Spinal cord (tissue), 10 donors: ENCODE data around the gene CYB561D2. TPM values are rescaled to one million over a fixed set of nuclear protein-coding genes. Genes with fewer than 3 reads are reported as not detected.

ENCODE experiments used
- DNase-seq, 6 donors: peaks; one replicate each; pipeline versions ENCODE4 v3.0.0 to v3.0.0-alpha.2; 2013 to 2015; ENCODE audit warnings: low spot score in 6 of 6, low read depth in 4 of 6
- H3K27ac ChIP-seq: one replicate; pipeline ENCODE4 v1.5.1; 2013; ENCODE audit warnings: low read depth, low read length, control low read depth
- H3K27me3 ChIP-seq: one replicate; pipeline ENCODE4 v1.6.1; 2013; ENCODE audit warnings: low read length; ENCODE audit not compliant: control insufficient read depth, insufficient read depth
- H3K36me3 ChIP-seq: one replicate; pipeline ENCODE4 v1.6.1; 2013; ENCODE audit warnings: low read length; ENCODE audit not compliant: control insufficient read depth, insufficient read depth
- H3K4me1 ChIP-seq: one replicate; pipeline ENCODE4 v1.6.1; 2013; ENCODE audit warnings: low read length; ENCODE audit not compliant: control insufficient read depth, insufficient read depth
- H3K4me3 ChIP-seq: one replicate; pipeline ENCODE4 v1.5.1; 2013; ENCODE audit warnings: low read depth, low read length, control low read depth
- H3K9me3 ChIP-seq: one replicate; pipeline ENCODE4 v1.6.1; 2013; ENCODE audit warnings: low read length; ENCODE audit not compliant: control insufficient read depth, insufficient read depth
- WGBS: methylation state at CpG from one replicate; pipeline ENCODE4 v1.1.5; 2013; ENCODE audit warnings: missing lambda C conversion rate; ENCODE audit not compliant: insufficient coverage; 5-methylcytosine and 5-hydroxymethylcytosine counted together
- polyA plus RNA-seq, 2 donors: library from polyadenylated mRNA; unstranded; fragments of 120-200 nt; gene quantifications; one replicate each; pipeline ENCODE4 v1.2.1, GENCODE V29; 2013; ENCODE audit not compliant: insufficient read length in 2 of 2
- total RNA-seq, 2 donors: library from RNA; depleted of rRNA in 1 of 2; stranded (reverse); fragments of 120-200 nt in 1 of 2; fragments of >200 nt in 1 of 2; gene quantifications; one replicate each; pipeline versions ENCODE4 v1.2.3 to v1.2.4, GENCODE V29; 2013 to 2014
- donor health status: healthy.

The CYB561D2 gene
- total and polyA plus RNA-seq, 4 donors, result 14.8 to 16.1 (median 15.4) TPM

DNA sequence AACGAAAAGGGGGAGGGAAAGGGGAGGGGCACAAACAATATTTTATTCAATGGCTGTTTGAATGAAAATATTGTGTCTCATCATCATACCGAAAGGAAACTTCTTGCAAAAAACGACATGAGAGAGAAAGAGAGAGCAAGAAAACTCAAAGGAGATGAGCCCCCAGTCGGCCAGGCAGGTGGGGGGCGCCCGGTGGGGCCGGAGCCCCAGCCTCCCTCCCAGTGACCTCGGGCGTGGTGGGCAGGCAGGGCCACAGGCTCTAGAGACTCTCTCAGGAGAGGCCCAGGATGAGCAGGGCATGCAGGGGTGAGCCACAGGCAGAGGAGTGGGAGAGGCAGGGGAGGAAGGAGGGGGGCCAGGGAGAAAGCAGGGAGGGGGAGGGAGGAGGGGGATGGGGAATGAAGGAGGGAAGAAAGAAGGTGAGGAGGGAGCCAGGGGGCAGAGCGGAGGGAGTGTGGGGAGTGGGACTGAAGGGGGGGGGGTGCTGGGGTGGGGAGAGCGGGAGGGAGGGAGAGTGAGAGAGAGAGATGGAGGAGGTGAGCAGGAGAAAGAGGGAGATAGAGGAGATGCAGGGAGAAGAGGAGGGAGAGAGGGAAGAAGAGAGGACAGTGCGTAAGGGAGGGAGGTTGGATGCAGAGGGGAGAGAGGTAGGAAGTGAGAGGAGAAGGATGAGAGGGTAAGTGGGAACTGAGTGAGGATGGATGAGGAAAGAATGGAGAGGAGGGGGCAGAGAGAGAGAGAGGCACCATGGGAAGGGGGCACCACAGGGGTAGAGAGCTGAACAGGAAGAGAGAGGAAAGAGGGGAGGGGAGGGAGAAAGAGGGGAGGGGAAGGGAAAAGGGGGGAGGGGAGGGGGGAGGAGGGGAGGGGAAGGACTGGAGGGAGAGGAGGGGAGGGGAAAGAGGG is 22.7 kb downstream of the CYB561D2 start:
- 38% methylated on average over 10 of the region's 12 CpGs for WGBS
- no peak overlapping the region for H3K4me3 ChIP-seq
- H3K27me3 ChIP-seq, result no peaks in the 10 kb centered on the region
- H3K4me1 ChIP-seq, result peaks cover 21% of the 10 kb centered on the region
- DNase-seq, result peak in 1 of 6 donors; percentile 55
- no peak overlapping the region for H3K27ac ChIP-seq
- H3K9me3 ChIP-seq, result no peaks in the 10 kb centered on the region
- peaks cover 52% of the 10 kb centered on the region for H3K36me3 ChIP-seq

DNA sequence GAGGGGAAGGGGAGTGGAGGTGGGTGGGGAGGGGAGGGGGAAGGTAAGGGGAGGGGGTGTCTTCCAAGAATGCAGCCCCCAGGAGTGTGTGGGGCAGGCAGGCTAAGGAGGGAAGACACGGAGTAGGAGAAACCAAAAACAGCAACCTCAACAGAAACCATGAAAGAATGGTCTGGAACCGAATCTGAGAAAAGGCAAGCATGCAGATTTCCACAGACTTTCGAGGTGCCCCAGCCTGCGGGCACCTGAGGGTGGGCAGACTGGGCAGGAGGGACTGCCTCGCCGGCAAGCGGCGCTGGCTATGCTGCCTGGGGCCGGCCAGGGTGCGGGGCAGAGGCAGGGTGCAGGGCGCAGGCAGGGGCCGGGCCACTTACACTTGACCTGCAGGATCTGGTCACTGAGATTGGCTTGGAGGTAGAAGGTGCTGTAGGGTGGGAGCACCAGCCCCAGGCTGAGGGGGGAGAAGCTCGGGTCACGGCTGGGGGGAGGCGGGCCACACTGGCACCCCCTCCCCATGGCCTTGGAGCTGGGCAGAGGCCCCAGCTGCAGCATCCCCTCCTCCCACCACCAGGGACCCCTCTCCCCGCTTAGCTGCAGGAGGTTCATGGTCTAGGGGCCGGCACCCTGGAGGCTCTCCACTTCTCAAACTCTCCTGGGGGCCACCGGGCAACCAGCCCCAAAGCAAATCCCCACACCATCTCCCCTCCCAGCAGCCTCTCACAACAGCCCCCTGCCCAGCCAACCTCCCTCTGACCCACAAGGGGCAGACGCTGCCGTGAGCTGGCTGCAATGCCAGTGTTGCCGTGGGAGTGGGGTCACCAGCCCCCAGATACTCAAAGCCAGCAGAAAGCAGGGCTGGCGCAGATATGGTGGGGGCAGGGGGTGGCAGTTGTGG is 23.9 kb downstream of the CYB561D2 start:
- Histone ChIP-seq H3K4me3 (no peak overlapping the region), H3K4me1 (peaks cover 24% of the 10 kb centered on the region), H3K36me3 (peaks cover 60% of the 10 kb centered on the region), H3K27ac (no peak overlapping the region), H3K9me3 (no peaks in the 10 kb centered on the region), H3K27me3 (no peaks in the 10 kb centered on the region)
- 60% methylated on average over 18 of the region's 22 CpGs for WGBS
- no peak for DNase-seq

DNA sequence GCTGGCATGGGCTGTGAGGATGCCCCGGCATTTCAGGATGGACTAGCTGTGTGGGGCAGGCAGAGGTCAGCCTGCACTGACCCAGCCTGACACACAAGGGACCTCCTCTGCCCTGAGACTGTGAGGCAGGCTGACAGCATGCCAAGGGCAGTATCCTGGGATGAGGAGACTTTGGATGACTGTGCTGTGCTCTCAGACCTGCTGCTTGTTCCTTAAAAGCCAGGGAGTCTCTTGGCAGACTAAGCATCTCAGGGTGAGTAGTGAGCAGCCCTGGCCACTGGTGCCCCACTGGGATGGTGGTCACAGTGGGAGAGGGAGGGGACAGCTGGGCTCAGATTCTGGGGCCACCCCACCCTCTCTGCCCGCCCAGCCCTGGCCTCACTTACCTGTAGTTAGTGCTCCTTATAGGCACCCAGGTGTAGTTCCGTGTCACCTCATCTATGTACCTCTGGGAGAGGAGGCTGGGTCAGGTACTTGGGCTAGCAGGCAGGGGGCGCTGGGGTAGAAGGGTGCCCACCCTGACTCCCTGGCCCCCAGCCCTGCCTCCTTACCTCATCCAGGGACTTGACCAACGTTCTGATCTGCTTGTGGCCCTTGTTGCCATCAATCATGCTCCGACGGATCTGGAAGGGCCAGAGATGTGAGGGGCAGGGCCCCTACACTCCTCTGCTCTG is 24.7 kb downstream of the CYB561D2 start:
- Histone ChIP-seq H3K27ac (no peak overlapping the region), H3K36me3 (peaks cover 60% of the 10 kb centered on the region), H3K4me1 (peaks cover 24% of the 10 kb centered on the region), H3K9me3 (no peaks in the 10 kb centered on the region), H3K4me3 (no peak overlapping the region), H3K27me3 (no peaks in the 10 kb centered on the region)
- no peak for DNase-seq
- WGBS, result 73% methylated on average over 7 of the region's 7 CpGs

DNA sequence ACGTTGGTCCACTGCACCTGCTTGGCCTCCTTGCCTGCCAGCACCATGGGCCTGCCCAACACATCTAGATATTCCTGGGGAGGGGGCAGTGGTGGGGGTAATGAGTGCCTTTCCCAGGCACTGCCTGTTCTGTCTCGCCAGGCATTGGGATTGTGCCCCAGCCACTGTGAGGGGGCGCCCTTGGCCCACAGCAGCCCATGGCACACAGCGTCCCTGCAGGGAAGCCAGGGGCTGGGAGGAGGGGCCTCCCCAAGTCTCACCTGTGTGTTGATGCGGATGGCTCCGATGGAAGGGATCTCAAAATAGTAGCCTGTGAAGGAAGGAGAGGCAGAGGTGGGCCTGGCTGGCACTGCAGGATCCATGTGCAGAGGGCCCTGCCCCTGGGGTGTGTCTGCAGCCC is 27.4 kb downstream of the CYB561D2 start:
- no peaks in the 10 kb centered on the region for H3K27me3 ChIP-seq
- no peaks in the 10 kb centered on the region for H3K9me3 ChIP-seq
- peaks cover 60% of the 10 kb centered on the region for H3K36me3 ChIP-seq
- no peak for DNase-seq
- no peak overlapping the region for H3K4me3 ChIP-seq
- H3K4me1 ChIP-seq, result peaks cover 23% of the 10 kb centered on the region
- H3K27ac ChIP-seq, result no peak overlapping the region
- 89% methylated on average over 5 of the region's 6 CpGs for WGBS

DNA sequence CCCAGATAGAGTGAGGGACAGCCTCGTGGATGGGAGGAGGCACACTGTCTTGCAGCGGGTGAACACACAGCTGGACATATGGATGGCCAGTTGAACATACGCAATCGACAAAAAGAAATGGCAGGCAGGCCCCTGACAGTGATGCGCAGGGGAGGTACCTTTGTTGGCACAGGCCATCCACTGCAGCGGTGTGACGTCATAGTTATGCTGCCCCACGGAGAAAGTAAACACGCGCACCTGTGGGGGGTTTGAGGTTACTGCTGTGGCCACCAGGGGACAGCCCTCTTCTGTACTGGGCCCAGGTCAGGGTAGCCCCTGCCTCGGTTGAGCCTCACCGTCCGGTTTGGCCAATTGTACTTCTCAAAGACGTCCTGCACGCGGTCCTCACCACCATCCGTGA is 28.1 kb downstream of the CYB561D2 start:
- peaks cover 22% of the 10 kb centered on the region for H3K4me1 ChIP-seq
- H3K4me3 ChIP-seq, result no peak overlapping the region
- WGBS, result 86% methylated on average over 17 of the region's 17 CpGs

DNA sequence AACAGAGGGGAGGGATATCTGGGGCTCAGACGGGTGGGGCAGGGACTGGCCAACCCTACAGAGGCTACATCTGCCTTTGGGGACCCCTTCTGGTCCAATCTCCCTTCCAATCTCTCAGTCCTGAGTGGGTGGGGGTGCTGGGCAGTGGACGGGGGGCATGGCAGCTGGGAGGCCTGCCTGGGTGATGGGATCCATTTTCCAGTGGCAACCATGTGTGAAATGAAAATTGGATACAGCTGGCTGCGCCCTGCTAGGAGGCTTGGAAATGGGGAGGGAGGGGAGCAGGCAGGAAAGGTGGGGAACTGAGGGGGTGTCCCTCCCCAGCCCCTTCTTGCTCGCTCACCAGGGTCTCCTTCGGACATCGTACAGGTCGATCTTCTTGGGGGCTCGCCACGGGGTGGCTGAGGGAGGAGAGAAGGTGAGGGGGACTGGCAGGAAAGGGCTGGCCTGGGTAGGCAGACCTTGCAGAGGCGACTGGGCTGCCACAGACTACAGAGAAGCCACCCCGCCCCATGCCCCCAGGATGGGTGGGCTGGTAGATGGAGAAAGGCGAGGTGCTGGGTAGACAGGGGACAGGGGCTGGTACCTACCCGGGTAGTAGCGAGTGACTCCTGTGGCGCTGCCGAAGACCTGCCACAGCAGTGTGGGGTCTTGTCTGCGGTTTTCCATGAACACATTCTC is 29.9 kb downstream of the CYB561D2 start:
- H3K27ac ChIP-seq, result no peak overlapping the region
- no peak for DNase-seq
- H3K4me3 ChIP-seq, result no peak overlapping the region
- H3K4me1 ChIP-seq, result peaks cover 32% of the 10 kb centered on the region
- peaks cover 59% of the 10 kb centered on the region for H3K36me3 ChIP-seq
- no peaks in the 10 kb centered on the region for H3K9me3 ChIP-seq
- 87% methylated on average over 16 of the region's 17 CpGs for WGBS
- no peaks in the 10 kb centered on the region for H3K27me3 ChIP-seq

More for the DNA sequence above, 28.1 kb downstream of the CYB561D2 start:
- Histone ChIP-seq H3K9me3 (no peaks in the 10 kb centered on the region), H3K27me3 (no peaks in the 10 kb centered on the region), H3K36me3 (peaks cover 64% of the 10 kb centered on the region), H3K27ac (no peak overlapping the region)
- DNase-seq, result no peak

DNA sequence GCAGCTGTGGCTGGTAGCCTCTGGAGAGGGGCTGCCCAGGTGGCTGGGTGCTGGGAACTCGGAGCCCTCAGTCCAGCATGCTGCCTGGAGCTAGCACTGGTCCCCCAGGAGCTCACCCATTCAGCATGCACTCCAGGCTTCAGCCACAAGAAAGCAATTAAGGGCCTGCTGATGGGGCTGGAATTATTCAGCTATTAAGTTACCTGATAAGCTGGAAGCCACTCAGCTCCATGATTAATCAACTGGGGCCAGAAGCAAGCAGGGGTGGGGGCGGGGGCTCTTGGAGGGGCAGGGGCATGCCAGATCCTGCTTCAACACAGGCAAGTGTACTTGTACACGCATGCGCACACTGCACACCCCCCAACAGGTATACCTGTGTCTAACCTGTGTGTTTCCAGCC is 30.7 kb downstream of the CYB561D2 start:
- Histone ChIP-seq H3K36me3 (peaks cover 53% of the 10 kb centered on the region), H3K4me1 (peaks cover 34% of the 10 kb centered on the region), H3K4me3 (no peak overlapping the region), H3K9me3 (no peaks in the 10 kb centered on the region), H3K27me3 (no peaks in the 10 kb centered on the region), H3K27ac (no peak overlapping the region)
- 87% methylated on average over 4 of the region's 4 CpGs for WGBS
- peak in 1 of 6 donors; percentile 55 for DNase-seq

DNA sequence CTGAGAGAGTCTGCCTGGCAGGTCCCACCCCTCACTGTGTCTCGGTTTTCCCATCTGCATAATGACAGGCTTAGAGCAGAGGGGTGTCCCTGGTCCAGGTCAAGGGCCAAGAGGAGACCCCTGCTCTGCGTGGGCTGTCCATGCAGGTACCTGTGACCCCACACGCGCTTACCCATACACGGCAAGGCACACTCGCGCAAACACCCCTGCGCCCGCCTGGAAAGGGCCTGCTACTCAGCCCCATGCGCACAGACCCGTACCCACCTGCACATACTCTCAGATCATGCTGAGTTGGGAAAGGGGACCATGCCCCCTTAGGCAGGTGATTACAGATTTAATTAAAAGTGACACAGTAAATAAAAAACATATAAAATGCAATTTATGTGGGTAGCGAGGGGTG is 32.1 kb downstream of the CYB561D2 start:
- no peak overlapping the region for H3K4me3 ChIP-seq
- no peaks in the 10 kb centered on the region for H3K9me3 ChIP-seq
- H3K36me3 ChIP-seq, result peaks cover 56% of the 10 kb centered on the region
- no peak for DNase-seq
- peaks cover 41% of the 10 kb centered on the region for H3K4me1 ChIP-seq
- 82% methylated on average over 11 of the region's 12 CpGs for WGBS
- no peaks in the 10 kb centered on the region for H3K27me3 ChIP-seq
- no peak overlapping the region for H3K27ac ChIP-seq

DNA sequence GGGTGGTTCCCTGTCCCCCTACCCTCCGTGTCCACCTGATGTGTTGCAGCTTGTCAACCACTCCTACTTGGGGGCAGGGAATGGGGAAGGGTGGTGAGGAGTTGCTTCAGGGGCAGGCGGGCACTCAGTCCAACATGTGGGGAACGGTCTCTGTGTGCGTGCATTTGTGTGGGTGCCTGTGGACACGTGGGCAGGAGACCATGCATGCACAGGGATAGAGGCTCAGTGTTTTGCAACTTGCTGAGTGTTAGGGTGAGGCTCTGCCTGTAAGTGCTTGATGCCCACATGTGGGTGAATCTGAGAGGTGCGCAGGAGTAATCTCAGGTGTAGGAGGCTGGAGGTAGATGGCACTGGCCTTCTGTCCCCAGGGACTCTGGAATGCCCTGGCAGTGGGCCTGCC is 33.1 kb downstream of the CYB561D2 start:
- peaks cover 51% of the 10 kb centered on the region for H3K4me1 ChIP-seq
- no peak overlapping the region for H3K27ac ChIP-seq
- no peak for DNase-seq
- H3K4me3 ChIP-seq, result no peak overlapping the region
- H3K9me3 ChIP-seq, result no peaks in the 10 kb centered on the region
- no peaks in the 10 kb centered on the region for H3K27me3 ChIP-seq
- peaks cover 46% of the 10 kb centered on the region for H3K36me3 ChIP-seq
- WGBS, result 84% methylated on average over 6 of the region's 6 CpGs
